T-helper 22 cell (primary cell): ENCODE results near the gene CASP4.
"Not testable (repeated sequence)": the region's sequence is repeated elsewhere in the genome, so short reads cannot be mapped to it uniquely, and the experiment has no call there.

Experiments
- DNase-seq: peaks from one replicate; pipeline ENCODE4 v3.0.0-alpha.2; 2020; ENCODE audit warnings: low read depth

Gene CASP4

DNA sequence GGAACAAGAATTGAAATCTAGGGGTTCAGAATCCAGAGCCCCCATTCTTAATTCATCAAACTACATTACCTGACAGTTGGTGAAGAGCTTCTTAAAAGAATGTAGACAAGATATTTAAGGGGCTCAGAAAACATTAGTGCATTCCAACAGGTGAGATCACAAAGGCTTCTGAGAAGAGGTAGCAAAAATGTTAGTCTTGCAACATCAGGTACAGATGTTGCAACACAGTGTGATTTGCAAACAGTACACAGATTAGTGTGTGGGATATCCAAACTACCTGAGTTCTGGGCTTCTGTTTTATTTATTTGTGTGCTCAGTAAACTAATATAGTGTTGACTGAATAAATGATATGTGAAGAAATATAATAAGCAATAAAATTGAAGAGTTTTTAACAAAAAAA lies 11.8 kb downstream of the CASP4 start:
- no peak for DNase-seq

DNA sequence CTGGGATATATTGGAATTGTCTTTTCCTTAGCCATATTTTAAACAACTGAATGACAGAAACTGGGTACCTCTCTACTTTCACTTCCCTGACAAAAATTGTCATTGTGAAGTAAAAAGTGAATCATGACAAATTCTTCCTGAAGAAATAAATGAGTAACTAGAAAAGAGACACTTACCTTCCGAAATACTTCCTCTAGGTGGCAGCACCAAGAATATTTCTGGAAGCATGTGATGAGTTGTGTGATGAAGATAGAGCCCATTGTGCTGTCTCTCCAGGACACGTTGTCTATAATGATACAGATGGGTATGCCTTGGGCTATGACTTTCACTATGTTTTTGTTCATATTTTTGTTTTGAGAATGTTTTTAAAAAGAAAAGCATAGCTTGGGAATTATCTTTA lies 21.5 kb downstream of the CASP4 start:
- no peak for DNase-seq

DNA sequence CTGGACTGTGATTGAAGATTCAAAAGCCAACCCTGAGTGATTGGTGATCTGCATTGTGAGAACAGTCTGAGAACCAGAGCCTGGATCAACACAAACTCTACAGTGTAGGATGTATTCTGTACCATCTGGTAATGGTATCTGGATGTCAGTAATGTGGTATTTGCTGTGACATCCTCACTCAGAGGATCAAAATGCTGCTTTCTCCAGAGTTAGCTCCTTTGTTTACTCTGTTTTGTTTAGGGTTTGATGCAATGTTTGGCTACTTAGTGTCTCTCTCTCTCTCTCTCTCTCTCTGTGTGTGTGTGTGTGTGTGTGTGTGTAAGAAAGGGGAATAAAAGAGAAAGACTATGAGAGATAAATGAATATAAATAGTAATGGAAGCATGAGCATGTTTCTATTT lies 24.3 kb downstream of the CASP4 start:
- DNase-seq, result no peak

GRCh38 chr11:104943561-104943960 lies 24.8 kb downstream of the CASP4 start:
- DNase-seq, result no peak

DNA sequence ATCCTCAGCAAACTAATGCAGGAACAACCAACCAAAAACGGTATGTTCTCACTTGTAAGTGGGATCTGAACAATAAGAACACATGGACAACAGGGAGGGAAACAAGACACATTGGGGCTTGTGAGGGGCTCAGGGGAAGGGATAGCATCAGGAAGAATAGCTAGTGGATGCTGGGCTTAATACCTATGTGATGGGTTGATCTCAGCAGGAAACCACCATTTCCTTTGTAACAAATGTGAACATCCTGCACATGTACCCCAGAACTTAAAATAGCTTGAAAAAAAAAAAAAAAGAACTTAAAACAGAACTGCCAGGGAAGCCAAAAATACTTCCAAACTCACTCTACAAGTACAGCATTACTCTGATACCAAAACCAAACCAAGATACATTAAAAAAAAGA lies 33.8 kb downstream of the CASP4 start:
- no peak for DNase-seq

- DNase-seq, result not testable (repeated sequence)
These were observed 34.3 kb downstream of the CASP4 start for GRCh38 chr11:104934073-104934472.

GRCh38 chr11:104928811-104929210 lies 39.6 kb downstream of the CASP4 start:
- DNase-seq, result no peak

DNA sequence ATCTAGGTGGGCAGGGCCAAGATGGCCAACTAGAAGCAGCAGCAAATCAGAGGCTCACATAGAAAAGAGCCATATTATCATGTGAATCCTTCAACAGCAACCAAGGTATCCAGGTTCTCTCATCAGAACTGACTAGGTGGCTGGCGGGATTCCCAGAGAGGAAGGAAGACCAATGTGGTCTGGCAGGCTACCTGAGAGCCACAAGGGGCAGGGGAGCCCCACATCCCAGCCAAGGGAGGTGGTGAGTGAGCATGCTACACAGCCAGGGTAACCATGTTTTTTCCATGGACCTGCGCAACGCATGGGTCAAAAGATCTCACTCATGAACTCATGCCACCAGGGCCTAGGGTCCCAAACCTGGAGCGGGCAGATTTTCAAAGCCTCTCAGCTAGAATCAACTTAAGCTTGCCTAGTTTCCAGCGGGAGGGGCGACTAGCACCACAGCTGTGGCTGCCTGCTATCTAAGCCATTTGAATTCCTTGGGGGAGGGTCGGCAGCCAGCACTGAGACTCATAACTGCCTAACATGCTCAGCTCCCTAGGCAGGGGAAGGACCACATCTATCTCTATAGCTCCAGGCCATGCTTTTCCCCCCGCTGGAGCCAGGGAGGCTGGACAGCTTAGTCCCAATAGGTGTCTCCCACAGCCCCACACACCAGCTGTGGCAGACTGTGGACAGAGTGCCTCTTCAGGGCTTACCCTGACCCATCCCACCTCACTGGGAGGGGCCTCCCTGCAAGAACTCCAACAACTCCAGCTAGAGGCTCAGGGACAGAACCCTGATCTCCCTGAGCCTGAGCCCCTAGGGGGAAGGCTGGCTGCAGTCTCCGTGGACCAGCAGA lies 41.4 kb downstream of the CASP4 start:
- DNase-seq, result no peak

DNA sequence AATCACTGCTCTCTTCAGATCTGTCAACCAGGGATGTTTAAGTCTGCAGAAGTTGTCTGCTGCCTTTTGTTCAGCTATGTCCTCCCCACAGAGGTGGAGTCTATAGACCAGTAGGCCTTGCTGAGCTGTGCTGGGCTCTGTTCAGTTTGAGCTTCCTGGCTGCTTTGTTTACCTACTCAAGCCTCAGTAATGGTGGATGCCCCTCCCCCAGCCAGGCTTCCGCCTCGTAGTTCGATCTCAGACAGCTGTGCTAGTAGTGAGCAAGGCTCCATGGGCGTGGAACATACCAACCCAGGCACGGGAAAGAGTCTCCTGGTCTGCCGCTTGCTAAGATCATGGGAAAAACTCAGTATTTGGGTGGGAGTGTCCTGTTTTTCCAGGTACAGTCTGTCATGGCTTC lies 42.5 kb downstream of the CASP4 start:
- no peak for DNase-seq

DNA sequence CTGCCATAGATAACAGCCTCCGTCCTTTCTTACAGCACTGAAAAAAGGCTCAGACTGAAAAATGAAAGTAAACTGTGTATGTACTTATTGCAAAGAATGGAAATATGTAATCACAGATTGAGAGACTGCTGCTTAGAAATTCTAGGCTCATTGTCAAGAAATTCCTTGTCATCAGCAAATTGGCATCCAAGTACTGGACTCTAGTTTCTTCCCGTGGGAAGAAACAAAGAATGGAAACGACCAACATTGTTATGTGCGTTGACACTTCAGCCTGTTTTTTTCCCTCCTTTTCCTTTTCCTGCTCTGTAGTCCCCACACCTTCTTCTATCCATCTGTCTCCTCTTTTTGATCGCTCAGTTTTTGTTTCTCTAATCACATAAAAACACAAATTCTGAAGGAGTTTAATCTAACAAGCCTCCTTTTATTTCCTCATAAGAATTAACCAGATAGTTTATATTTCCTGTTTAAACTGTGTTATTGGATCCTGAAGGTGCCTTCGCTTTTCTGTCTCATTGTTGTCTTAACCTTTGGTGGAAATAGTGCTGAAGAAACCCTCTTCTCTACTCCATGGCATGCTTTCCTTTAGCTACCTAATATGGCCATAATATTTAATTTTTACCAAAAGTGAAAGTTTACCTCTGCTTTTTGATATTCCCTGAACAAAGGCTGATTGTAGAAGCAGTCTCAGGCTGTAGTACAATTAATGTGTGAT lies 50.1 kb downstream of the CASP4 start:
- no peak for DNase-seq

GRCh38 chr11:104917271-104918112 lies 50.9 kb downstream of the CASP4 start:
- DNase-seq, result no peak

GRCh38 chr11:104916442-104916841 lies 51.9 kb downstream of the CASP4 start:
- no peak for DNase-seq

DNA sequence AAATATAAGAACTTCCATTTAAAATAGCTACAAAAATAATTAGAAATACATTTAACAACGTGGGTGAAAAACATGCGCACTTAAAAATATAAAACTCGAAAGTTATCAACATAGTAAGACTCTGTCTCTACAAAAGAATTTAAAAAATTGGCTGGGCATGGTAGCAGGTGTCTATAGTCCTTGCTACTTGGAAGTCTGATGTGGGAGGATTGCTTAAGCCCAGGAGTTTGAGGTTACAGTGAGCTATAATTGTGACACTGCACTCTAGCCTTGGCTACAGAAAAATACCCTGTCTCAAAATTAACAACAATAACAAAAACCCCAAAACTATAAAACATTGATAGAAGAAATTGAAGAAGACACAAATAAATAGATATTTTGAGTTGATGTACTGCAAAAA lies 56.3 kb downstream of the CASP4 start:
- DNase-seq, result no peak

DNA sequence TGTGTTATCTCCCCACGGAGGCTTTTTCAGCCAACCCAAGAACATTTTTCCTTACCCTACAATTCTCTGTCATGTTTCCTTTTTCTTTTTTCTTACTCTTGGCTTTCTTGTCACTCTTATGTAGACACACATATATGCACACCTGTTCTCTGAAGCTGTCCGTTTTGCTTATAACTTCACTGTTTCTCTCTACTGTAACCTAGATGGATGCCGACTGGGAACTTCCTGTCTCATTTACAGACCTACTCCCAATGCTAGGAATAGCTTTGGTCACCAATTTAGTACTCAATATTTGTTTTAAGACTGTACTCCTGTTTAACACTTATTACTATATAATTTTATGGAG lies 60.2 kb downstream of the CASP4 start:
- DNase-seq, result no peak

GRCh38 chr11:104907521-104908185 lies 60.7 kb downstream of the CASP4 start:
- no peak for DNase-seq

- no peak for DNase-seq
These were observed 63.1 kb downstream of the CASP4 start for GRCh38 chr11:104905271-104905670.

GRCh38 chr11:104899226-104899625 lies 69.1 kb downstream of the CASP4 start:
- DNase-seq, result no peak

DNA sequence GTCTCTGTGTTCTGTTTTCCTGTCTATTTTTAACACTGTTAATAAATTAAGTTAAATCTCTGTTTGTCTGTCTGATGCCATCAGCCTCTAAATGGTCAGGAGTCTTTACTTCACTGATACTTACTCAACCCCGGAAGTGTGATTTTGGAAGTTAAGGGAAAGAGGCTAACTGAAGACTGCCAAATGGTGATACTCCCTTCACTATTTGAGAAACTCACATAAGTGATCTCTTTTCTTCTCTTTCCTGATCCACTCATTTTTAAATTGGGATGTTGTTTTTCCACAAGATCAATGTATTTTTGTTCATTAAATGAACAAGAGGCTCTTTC lies 69.7 kb downstream of the CASP4 start:
- no peak for DNase-seq

- no peak for DNase-seq
These were observed 70.3 kb downstream of the CASP4 start, which contains the start of gene CASP12 for GRCh38 chr11:104897891-104898684. TSS of gene CASP12 (minus strand) at chr11:104898460.

- no peak for DNase-seq
These were observed 72.7 kb downstream of the CASP4 start for GRCh38 chr11:104895634-104896033.

- no peak for DNase-seq
These were observed 74.5 kb downstream of the CASP4 start for GRCh38 chr11:104893876-104894275.
